GM19452 (cell line): ENCODE measurements around the gene ZNF385A.

Source experiments
- ATAC-seq: cut with Tn5 transposase; IDR thresholded peaks from one replicate; pipeline ENCODE4 v1.9.1; 2021; ENCODE audit not compliant: unreplicated experiment

The ZNF385A gene

DNA sequence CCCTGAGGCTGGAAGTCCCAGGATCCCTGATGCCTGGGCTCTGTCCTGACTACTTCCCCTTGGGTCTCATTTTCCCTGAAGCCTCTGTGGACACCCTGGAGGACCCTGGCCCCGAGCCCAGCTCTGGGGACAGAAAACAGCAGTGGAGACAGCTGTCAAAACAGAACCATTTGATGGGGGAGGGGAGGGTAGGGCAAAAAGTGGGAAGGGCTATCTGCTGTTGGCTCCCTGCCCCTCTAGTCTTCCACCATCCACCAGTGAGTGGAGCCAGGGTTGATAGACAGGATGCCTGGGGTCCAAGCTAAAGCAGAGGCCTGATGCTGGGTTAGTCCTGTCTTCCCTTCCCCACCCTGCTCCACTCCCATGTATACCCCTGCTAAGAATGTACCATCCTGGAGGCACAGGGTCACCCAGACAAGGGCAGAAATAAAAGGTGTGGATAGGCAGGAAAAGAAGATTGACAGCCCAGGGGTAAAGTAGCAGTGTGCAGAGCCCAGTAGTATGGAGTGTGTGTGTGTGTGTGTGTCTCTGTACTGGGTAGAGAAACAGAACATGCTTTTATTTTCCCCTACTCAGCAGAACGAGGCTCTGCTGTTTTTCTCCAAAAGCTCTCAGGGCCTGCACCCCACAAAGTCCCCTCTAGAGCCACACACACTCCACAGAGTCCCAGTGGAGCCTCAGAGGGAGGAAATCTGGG, 9.8 kb downstream of the ZNF385A start:
- no peak for ATAC-seq

DNA sequence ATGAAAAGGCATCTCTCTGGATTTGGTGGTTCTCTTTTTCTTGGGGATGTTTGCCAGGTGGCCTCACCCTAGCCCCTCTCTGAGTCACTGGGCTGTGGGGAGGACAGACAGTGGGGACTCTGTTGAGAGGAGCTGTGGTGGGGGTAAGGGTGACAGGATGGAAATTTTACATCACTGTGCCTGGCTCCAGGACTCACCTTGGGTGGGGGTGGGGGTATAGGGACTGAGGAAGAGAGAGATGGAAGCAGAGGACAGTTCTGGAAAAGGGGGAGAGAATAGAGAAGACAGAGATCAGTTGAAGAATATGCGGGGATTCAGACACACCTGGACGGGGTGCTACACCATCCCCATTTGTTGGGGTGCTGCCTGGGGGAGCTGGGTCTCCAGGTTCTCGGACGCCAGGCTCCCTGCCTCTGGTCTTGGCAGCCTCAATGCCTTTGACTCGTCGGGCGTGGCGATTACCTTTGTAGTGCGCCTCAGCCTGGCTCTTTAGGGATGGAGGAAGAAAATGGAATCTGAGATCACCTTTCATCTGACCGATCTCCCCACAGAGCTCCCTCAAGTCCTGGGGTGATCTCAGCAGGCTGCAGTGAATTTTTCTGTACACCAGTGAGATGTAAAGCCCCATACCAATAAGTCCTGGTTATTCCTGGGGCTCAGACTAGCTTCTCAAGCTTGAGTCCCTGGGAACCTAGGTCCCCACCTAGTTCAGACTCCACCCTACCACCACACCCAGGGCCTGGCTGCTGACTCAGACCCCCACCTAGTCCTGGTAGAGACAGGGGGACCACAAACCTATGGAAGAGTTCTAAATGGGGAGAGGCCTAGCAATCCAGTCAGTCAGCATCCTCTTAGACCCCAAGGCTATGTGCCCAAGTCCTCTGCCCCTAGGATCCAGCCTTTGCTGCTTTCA, 10.6 kb downstream of the ZNF385A start:
- ATAC-seq, result no peak

DNA sequence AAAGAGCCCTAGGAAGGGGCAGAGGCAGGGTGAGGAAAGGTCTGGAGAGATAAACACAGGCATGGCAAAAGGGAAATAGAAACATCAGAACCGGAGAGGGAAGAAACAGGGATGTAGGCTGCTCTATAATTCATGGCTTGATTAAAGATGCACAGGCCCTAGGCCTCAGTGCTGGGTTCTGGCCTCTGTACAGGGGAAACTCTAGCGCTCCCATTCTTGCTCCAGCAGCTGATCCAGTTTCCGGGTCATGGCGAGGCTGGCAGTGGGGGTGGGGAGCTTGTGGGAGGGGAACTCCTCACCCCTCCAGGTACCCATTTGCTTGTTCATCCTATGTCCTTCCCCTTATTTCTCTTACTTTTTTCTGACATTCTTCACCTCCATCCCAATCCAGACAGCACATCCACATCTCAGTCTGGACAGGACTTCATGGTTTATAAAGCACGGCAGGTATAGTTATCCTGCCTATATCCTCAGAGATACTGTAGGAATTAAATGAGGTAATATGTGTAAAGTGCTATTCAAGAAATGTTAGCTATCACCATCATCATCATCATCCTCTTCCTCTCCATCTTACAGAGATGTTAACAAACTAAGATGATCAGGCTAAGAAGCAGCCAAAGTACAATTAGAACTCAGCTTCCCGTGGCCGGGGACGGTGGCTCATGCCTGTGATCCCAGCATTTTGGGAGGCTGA, 12.3 kb downstream of the ZNF385A start:
- no peak for ATAC-seq

DNA sequence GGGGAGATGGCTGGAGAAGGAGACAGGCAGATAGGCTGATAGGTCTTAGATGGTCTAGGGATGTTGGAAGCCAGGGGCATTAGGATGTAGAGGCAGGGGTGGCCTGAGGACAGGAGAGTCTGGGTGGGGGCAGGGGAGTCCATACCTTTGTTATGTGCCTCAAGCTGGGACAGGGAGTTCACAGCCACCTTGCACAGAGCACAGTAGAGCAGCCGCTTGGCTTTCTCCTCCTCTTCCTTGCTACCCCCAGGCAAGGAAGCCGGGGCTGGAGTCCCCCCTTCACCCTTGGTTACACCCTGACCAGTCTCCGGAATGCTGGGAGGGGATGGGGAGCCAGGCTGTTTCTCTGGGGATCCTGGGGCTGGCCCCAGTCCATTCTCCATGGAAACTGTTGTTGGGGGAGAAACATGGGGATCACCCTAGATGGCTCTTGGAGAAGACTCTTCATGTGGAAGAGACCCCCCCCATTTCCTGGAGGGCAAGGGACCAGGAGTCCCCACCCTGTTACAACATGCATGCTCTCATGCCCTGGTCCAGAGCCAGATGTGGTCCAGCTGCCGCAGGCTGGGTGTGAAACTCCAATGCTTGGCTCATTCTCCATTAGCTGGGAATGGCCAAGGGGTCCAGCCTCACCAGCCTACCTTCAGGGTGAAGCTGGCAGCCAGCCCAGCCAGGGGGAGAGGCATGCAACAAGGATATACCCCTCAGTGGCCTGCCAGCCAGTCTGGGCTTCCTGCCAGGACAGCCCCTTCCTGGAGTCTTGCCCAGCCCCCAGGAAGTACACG, 13.0 kb downstream of the ZNF385A start:
- no peak for ATAC-seq

DNA sequence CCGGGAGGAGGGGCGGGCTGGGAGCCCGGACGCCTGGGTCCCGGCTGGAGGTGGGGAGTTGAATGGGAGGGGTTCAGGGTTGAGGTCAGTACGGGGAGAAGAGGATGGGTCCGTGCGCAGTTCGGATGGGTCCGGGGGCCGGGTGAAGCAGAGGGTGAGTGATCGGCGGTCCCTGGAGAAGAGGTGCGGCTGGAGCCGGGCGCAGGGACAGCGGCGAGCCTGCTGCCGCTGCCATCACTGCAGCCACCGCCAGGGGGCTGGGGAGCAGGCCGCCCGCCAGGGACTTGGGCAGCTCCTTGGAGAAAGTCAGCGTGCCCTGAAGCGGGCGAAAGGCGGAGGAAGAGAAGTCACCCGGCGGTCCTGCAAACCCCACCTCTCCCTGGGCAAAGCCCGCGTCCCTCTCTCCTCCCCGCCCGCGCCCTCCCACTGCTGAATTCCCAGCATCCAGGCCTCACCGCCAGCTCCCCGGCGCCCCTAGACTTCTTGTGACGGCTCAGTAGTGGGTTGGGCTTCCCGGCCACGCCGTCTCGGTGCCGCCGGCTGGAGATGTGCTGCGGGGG, 14.3 kb downstream of the ZNF385A start:
- no peak for ATAC-seq

DNA sequence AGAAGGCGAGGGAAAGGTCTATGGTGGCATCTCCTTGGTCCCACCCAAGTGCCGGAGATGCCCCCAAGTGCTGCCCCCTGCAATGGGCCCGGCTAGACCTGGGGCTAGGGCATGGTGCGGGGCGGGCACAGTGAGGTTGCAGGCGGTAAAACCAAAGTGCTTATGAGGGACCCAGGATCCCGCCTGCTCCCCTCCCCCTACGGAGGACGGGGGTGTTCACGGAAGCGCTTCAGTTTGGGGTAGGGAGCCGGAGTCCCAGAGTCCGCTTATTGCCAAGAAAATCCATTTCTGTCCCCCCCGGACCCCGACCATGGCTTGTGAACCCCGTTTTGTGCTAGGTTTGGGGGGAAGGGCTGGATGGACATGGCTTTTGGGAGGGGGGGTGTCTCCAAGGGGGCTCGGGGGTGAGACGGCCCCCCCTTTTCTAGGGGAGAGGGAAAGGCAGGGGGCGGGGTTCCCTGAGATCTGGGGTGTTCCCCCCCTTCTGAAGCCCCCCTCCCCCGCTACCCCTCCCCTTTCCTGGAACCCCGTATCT, 14.9 kb downstream of the ZNF385A start:
- ATAC-seq, result no peak

DNA sequence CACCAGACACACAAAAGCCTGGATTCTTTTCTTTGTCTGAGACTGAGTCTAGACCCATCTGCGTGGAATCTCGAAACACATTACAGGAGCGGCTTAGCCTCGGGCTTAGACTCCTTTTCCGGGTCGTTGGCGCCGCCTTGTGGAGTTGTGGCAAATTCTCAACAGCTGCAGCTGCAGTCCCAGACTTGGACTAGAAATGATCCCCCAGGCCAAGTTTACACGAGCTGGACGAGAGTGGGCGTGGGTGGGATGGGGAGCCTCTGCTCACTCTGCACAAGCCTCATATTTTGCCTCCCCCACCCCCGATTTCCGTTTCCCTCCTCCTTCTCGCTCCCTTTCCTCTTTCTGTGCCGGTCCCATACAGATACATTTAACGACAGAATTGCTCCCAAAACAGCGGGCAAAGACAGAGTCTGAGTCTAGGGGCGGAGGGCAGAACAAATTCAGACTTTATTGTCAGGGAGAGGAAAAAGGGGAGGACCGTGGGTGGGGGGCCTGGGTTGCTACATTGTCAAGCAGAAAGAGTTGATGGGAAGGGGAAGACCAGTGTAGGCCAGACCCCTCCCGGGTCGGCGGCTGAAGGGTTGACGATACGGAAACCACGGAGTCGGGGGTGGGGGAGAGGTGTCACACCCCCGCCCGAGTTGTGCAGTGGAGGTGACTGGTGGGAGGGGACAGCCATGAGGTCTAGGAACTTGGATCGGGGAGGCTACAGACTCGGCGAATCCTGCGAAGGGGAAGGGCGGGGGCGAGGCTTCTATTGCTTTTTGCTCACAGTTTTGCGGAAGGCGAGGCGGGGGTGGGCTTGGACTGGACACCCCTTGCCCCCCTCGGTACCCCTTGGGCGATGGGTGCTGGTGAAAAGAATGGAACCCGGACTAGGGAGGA, 15.6 kb downstream of the ZNF385A start:
- peak; percentile 72 for ATAC-seq

DNA sequence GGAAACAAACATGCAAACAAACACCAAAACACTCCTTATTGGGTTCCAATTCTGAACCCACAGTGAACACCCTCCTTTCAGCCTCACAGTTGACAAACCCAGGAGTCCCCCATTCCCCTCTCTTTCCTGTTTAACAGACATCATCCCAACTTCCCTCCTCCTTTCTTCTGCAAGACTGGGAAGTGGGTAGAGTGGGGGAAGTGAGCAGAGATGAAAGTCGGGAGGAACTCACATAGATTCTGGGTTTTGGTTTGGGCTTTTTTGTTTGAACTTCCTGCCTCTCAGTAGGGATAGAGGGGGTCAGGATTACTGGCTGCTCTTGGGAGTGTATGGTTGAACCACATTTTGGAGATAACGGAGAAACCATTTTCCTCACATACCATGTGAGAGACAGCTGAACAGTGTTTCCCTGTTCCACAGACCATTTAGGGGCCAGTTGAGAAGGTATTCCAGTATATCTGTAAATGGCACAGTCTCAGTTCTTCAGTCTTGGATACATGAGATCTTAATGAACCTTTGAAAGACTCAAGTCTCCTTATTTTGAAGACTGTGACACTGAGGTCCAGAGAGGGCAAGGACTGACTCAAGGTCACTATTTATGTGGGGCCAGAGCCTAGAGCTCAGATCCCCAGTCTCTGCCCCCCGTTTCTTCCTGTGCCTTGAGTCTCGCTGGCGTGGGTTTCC, 16.4 kb downstream of the ZNF385A start:
- peak; percentile 12 for ATAC-seq

DNA sequence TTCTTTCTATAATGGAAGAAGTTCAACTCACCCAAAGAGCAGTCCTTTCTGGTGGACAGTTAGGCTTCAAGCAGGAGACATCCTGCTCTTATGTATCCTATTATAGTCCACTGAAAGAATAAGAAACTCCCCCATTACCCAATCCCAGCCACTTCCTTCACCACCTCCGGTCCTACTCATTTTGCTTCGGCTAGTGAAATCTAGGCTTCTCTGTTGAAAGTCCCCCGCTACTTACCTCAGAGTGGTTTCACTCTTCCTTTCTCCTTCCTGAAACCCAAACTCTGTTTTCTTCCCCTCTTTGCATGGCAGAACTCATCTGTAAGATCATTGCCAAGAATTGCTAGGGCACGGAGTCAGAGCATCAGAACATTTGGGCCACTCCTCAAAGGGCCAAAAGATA, 20.1 kb downstream of the ZNF385A start, which contains the start of gene GPR84:
TSS of gene GPR84 (minus strand) at position 74 of the 400 bp plus-strand sequence. CDS start 635 bp downstream, outside the sequence.
- no peak for ATAC-seq

DNA sequence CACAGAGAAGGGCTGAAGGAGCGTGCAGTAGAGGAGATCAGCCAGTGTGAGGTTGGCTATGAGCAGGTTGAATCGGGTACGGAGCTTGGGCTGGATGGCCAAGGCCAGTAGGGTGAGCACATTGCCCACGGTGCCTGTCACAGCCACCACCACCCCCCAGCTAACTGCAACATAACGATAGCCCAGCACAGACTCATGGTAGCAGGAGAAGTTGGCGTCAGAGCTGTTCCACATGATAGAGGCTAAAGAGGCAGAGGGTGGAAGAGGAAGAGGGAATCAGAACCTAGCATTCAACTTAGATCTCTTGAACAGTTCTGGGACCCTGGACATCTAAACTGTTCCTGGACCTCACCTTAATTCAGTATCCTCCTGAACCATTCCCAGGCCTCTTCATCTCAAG, 20.9 kb downstream of the ZNF385A start:
- no peak for ATAC-seq

DNA sequence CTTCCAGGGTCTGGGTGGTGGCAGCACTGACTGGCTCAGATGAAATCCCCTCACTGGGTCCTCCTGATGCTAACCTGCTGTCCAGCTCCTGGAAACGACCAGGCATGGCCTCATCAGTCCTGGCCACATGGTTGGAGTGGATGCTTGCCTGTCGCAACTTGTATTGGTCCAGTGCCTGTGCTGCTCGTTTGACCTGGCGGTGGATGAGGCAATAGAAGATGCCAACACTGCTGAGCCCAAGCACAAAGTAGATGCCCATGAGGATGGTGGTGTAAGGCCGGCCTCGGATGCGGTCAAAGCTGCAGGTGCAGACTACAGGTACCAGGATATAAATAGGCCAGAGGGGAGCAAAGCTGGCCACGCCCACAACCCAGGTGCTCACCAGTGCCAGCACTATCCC, 21.5 kb downstream of the ZNF385A start:
- ATAC-seq, result no peak

DNA sequence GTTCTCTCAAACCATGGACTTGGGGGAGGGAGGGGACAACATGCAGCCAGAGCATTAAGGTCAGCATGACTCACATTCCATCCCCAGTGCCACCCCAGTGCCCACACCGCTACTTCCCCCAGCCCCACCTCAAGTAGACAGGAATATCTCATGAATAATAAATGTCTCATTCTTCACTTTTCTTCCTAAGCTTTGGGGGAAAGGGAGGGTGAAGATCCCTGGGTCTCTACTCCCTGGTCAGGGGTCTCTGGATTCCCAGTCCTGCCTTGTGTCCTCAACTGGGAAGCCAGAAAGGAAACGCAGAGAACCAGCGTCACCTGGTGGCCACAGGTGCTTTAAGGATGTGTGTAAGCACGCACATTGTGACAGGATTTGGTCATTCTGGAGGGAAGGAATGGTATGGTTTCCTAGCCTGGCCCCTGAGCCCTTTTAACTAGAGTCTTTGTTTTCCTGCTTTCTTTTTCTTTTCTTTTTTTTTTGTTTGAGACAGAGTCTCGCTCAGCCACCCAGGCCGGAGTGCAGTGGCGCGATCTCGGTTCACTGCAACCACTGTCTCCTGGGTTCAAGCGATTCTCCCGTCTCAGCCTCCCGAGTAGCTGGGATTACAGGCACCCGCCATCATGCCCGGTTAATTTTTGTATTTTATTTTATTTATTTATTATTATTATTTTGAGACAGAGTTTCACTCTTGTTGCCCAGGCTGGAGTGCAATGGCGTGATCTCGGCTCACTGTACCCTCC, 23.6 kb downstream of the ZNF385A start:
- ATAC-seq, result no peak

DNA sequence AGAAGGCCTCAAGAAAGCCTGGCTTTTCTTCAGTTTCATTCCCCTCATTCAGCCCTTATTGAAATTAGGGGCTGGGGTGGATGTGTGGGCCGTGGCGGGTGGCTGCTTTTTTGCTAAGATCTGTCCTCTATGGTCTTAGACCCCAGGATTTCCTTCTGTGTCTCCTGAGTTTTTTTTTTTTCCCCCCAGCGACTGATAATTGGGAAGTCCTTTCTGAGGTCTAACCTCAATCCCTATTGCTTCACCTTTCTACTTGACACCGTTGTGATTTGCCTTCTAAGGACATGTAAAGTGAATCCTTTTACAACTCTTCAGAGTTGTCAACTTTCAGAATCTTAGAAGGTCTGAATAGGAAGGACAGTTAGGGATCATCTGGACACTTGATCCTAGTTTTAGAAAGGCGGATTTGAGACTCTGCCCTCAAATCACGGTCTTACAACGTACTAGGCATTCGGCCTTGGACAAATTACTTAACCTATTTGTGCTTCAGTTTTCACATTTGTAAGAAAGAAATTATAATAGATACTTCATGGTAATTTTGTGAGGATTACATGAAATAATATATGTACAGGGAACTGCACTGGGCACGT, 24.7 kb downstream of the ZNF385A start:
- no peak for ATAC-seq

DNA sequence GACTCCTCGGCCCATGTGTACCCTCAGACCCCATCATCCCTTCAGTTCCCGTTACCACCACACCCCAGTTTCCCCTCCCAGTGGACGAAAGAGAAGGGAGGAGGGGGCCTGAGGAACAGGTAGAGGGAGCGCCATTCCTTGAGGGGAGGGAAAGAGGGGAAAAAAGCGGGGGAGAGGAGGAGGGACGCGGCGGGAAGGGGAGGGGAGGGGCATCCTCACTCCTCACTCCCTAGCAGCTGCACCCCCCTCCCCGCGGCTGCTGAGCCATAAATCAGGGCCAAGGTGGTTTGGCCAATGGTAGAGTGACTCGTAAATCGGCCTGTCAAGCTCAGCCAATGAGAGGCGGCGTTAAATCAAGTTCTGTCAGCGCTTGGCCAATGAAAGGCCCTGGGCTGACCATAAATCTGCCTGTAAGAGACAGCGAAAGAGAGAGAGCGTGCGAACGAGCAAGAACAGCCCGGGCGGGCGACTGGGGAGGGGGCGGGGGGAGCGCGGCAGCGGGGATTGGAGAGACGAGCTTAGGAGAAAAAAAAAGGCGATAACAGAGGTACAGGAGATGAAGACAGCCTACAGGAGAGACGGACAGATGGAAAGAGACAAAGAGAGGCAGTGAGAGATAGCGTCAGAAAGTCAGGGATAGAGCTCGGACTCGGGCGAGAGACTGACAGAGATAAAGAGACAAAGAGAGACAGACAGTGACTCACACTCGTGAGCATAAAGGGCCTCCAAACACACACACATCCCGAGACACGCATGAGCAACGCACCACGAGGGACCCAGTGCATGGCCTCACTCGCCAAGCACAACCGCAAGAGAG, 25.4 kb downstream of the ZNF385A start:
- ATAC-seq, result peak; percentile 99

DNA sequence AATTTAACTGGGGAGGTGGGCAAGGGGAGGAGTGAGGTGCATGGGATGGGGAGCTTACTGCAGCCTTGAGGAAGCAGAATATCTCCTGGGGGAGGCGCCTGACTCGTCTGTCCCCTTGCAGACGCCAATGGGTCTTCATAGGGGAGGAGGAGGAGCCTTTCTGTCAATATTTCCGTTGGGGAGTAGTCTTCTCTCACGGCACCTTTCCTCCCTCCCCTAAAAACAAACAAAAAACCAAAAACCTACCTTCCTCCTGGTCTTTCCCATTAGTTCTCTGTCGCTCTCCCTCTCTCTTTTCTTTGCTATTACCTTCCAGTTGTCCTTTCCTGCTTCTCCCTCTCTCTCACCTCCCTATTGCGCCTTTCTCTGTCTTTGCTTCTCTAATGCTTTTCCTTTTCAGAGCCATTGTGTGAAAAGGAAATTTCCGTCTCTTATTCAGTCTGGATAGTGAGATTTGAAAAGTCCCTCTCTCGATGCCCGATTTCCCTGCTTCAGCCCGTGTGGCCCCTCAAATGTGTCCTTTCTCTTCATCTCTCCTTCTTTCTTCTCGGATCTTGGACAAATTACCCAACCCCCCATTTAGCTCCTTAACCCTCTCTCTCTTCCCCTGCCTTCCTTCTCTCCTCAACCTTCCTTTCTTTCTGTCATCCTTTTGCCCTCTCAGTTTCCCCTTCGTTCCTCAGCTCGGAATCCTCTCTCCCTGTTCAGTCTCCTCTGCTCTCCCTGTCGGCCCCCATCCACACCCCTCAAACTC, 26.2 kb downstream of the ZNF385A start:
- no peak for ATAC-seq
